MM.1S (cell line): Measurements from ENCODE around the gene FCHSD2.

Source experiments
- CTCF ChIP-seq: fragments of 300-600 bp; sonication (generic); IDR thresholded peaks from 2 replicates; pipeline ENCODE4 v1.5.1; 2016; ENCODE audit warnings: antibody characterized with exemption, low read length, mixed read lengths
- EZH2 ChIP-seq: fragments of 300-600 bp; sonication (generic); optimal IDR thresholded peaks from 2 replicates; pipeline ENCODE3; 2017; ENCODE audit warnings: low read depth, mild to moderate bottlenecking, antibody characterized with exemption, low read length, mixed read lengths
- EZH2phosphoT487 ChIP-seq: fragments of 300-600 bp; sonication (generic); IDR thresholded peaks from 2 replicates; pipeline ENCODE4 v1.6.1; 2018; ENCODE audit warnings: antibody characterized with exemption, low read length

- TF ChIP-seq CTCF (no peak), EZH2phosphoT487 (no peak), EZH2 (no peak)
Observed at GRCh38 chr11:73002214-73002613, 139.9 kb downstream of the FCHSD2 start.
